Tibial nerve (tissue), 4 donors: ENCODE data around the gene URI1.

Source experiments
- EP300 ChIP-seq, 2 donors: sonication (generic); formaldehyde crosslinking; IDR thresholded peaks; one replicate each; pipeline ENCODE4 v1.6.1; 2017; ENCODE audit warnings: antibody characterized with exemption in 2 of 2, mild to moderate bottlenecking in 1 of 2
- POLR2A ChIP-seq, 2 donors: fragments of 450-650 bp; IDR thresholded peaks; one replicate each; pipeline ENCODE4 v1.6.1; 2017; ENCODE audit warnings: antibody characterized with exemption in 2 of 2, mild to moderate bottlenecking in 2 of 2, moderate library complexity in 2 of 2
- TF ChIP-seq, protein P1 (sequence below), 5 experiments: fragments of 200-600 bp in 3 of 5; fragments of 450-650 bp in 2 of 5; sonication (generic) in 3 of 5; IDR thresholded peaks; one replicate each; pipeline ENCODE4 v1.5.1; 2016 to 2019; ENCODE audit warnings: antibody characterized with exemption in 5 of 5, mild to moderate bottlenecking in 3 of 5, moderate library complexity in 2 of 5

DNA sequence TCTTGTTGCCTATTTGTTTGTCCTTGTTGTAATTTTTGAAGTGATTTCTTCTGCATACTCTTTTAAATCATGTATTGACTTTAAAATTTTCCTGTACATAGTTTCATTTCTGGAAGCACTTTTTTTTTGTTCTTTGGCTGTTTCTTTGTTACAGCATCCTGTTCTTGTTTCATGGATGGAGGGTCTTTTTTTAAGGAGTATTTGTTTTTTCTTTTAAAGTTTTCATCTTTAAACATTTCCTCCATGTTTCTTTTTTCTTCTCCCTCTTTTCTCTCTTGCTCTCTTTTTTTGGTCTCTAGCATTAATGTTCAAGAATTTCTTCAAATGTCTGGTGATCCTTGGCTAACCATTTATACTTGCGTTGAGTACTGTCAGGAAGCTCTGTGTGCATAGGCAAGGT is 58.8 kb downstream of the URI1 start:
- TF ChIP-seq, protein P1, sequence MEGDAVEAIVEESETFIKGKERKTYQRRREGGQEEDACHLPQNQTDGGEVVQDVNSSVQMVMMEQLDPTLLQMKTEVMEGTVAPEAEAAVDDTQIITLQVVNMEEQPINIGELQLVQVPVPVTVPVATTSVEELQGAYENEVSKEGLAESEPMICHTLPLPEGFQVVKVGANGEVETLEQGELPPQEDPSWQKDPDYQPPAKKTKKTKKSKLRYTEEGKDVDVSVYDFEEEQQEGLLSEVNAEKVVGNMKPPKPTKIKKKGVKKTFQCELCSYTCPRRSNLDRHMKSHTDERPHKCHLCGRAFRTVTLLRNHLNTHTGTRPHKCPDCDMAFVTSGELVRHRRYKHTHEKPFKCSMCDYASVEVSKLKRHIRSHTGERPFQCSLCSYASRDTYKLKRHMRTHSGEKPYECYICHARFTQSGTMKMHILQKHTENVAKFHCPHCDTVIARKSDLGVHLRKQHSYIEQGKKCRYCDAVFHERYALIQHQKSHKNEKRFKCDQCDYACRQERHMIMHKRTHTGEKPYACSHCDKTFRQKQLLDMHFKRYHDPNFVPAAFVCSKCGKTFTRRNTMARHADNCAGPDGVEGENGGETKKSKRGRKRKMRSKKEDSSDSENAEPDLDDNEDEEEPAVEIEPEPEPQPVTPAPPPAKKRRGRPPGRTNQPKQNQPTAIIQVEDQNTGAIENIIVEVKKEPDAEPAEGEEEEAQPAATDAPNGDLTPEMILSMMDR (IDR thresholded peaks at IDR 0.05), result no peak
- TF ChIP-seq POLR2A (IDR thresholded peaks at IDR 0.05) (no peak), EP300 (IDR thresholded peaks at IDR 0.05) (no peak)
